GM23248 (cell line): ENCODE data around the gene RPAP3.

Experiments used
- EZH2 ChIP-seq: fragments of 200-600 bp; sonication (generic); IDR thresholded peaks from 2 replicates; pipeline ENCODE4 v1.6.1; 2018; ENCODE audit warnings: antibody characterized with exemption, mild to moderate bottlenecking; ENCODE audit not compliant: insufficient read depth, poor library complexity, severe bottlenecking
- EZH2phosphoT487 ChIP-seq: fragments of 200-600 bp; sonication (generic); IDR thresholded peaks from 2 replicates; pipeline ENCODE4 v1.6.1; 2018; ENCODE audit warnings: antibody characterized with exemption, moderate library complexity, mild to moderate bottlenecking, low read depth; ENCODE audit not compliant: insufficient read depth

DNA sequence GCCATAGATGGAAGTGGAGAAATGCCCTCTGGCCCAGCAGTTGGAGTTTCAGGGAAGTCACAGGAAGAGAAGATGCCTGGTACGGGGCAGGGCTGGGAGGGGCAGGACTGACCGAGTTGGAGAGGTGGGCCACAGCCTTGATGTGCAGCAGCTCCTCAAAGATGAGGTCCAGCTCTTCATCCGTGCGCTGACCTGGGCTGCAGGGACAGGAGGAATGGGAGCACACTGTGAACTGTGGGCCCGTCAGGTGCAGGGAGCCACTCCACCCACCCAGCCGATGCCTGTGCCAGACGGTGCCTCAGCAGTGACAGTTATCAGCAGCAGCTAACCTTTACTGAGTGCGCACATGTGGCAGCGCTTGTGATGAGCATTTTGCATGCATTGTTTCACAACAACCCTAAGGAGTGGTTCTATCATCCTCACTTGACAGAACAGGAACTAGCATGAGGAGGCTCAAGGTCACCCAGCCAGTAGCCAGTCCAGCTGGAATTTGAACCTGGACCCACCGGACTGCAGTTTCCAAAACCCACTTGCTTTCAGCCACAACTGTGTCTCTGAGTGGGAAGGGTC is 44.5 kb upstream of the RPAP3 start:
- TF ChIP-seq EZH2phosphoT487 = no peak
- TF ChIP-seq EZH2 = no peak
